B cell (primary cell): ENCODE data around the gene KRT9. TPM values are rescaled to one million over a fixed set of nuclear protein-coding genes. Genes with fewer than 3 reads are reported as not detected.

Source experiments
- ATAC-seq: fragments of 200-7000 bp; cut with Tn5 transposase; one replicate; pipeline ENCODE4 v1.10.0; 2021; ENCODE audit warnings: low read depth, mild to moderate bottlenecking, moderate number of reproducible peaks, moderate library complexity
- CTCF ChIA-PET: fragments of 350-600 bp; sonication (Branson Sonifier 250); formaldehyde crosslinking; loops from one replicate; lab custom pipeline; 2021; ENCODE audit warnings: antibody characterized with exemption, inconsistent platforms; lab: Charles Lee
- POLR2A ChIA-PET: fragments of 350-600 bp; sonication (Branson Sonifier 250); formaldehyde crosslinking; loops from one replicate; lab custom pipeline; 2021; ENCODE audit warnings: antibody characterized with exemption; lab: Charles Lee
- DNase-seq: peaks from one replicate; pipeline ENCODE4 v3.0.0; 2013
- H2AFZ ChIP-seq: 2 replicates; pipeline ENCODE4 v1.6.1; 2012; ENCODE audit warnings: mild to moderate bottlenecking, low read depth, low read length; ENCODE audit not compliant: insufficient read depth, poor library complexity, severe bottlenecking
- H3K27ac ChIP-seq, 2 donors: 1 replicate in 1 of 2; 2 replicates in 1 of 2; pipeline ENCODE4 v1.5.1; 2012 to 2013; ENCODE audit warnings: low read length in 2 of 2, mild to moderate bottlenecking in 2 of 2, moderate library complexity in 1 of 2
- H3K27me3 ChIP-seq, 4 experiments: fragments of 200-600 bp in 1 of 4; sonication (generic) in 1 of 4; replicated peaks in 1 of 4; 1 replicate in 2 of 4; 2 replicates in 2 of 4; pipeline versions ENCODE4 v1.6.1 to v1.7.0; 2013 to 2016; ENCODE audit warnings: low read length in 3 of 4, mild to moderate bottlenecking in 2 of 4, mixed read lengths in 1 of 4, moderate library complexity in 1 of 4; ENCODE audit not compliant: insufficient read depth in 4 of 4, control insufficient read depth in 3 of 4; ENCODE audit errors: control extremely low read depth in 1 of 4
- H3K36me3 ChIP-seq, 2 experiments: replicated peaks in 1 of 2; 1 replicate in 1 of 2; 2 replicates in 1 of 2; pipeline versions ENCODE4 v1.6.1 to v1.7.1; 2013; ENCODE audit warnings: low read length in 1 of 2; ENCODE audit not compliant: insufficient read depth in 2 of 2, control insufficient read depth in 1 of 2; ENCODE audit errors: control extremely low read depth in 1 of 2, extremely low read depth in 1 of 2
- H3K4me1 ChIP-seq, 2 donors: fragments of 200-600 bp in 1 of 2; sonication (generic) in 1 of 2; 1 replicate in 1 of 2; 2 replicates in 1 of 2; pipeline versions ENCODE4 v1.5.1 to v1.6.1; 2013 to 2017; ENCODE audit warnings: low read length in 2 of 2; ENCODE audit not compliant: control insufficient read depth in 2 of 2, insufficient read depth in 2 of 2
- H3K4me2 ChIP-seq: replicated peaks from 2 replicates; pipeline ENCODE3; 2012; ENCODE audit warnings: mild to moderate bottlenecking, low read depth, low read length; ENCODE audit not compliant: poor library complexity, severe bottlenecking
- H3K4me3 ChIP-seq, 5 experiments: fragments of 200-600 bp in 1 of 5; sonication (generic) in 1 of 5; 1 replicate in 3 of 5; 2 replicates in 2 of 5; pipeline versions ENCODE4 v1.5.1 to v1.7.0; 2011 to 2016; ENCODE audit warnings: low read length in 4 of 5, mild to moderate bottlenecking in 4 of 5, low read depth in 2 of 5, control low read depth in 1 of 5, moderate library complexity in 1 of 5; ENCODE audit not compliant: insufficient read depth in 1 of 5; ENCODE audit errors: control extremely low read depth in 1 of 5, extremely low read depth in 1 of 5
- H3K79me2 ChIP-seq: fragments of 200-600 bp; sonication (generic); one replicate; pipeline ENCODE4 v1.6.0; 2016; ENCODE audit warnings: low read length; ENCODE audit not compliant: control insufficient read depth, insufficient read depth
- H3K9ac ChIP-seq: fragments of 200-600 bp; sonication (generic); 2 replicates; pipeline ENCODE4 v1.6.1; 2017; ENCODE audit warnings: mild to moderate bottlenecking, low read length, moderate library complexity
- H3K9me3 ChIP-seq, 3 donors: one replicate each; pipeline versions ENCODE4 v1.6.1 to v1.7.1; 2013; ENCODE audit warnings: low read length in 2 of 3; ENCODE audit not compliant: control insufficient read depth in 2 of 3, insufficient read depth in 1 of 3; ENCODE audit errors: control extremely low read depth in 1 of 3
- H4K20me1 ChIP-seq: 2 replicates; pipeline ENCODE4 v1.6.0; 2012; ENCODE audit warnings: mild to moderate bottlenecking, low read length; ENCODE audit not compliant: insufficient read depth, control insufficient read depth, poor library complexity, severe bottlenecking
- H3K27ac Mint-ChIP-seq: one replicate; pipeline ENCODE4 v1.8.0; 2021; ENCODE audit warnings: mixed read lengths
- H3K27me3 Mint-ChIP-seq: one replicate; pipeline ENCODE4 v1.8.0; 2021; ENCODE audit warnings: mixed read lengths
- H3K4me1 Mint-ChIP-seq: one replicate; pipeline ENCODE4 v1.8.0; 2021; ENCODE audit warnings: mixed read lengths
- H3K4me3 Mint-ChIP-seq: one replicate; pipeline ENCODE4 v1.8.0; 2021; ENCODE audit warnings: mixed read lengths
- H3K9me3 Mint-ChIP-seq: one replicate; pipeline ENCODE4 v1.8.0; 2022; ENCODE audit warnings: mixed read lengths; ENCODE audit not compliant: insufficient read depth
- EZH2 ChIP-seq: IDR thresholded peaks from 2 replicates; pipeline ENCODE4 v1.6.1; 2012; ENCODE audit warnings: borderline replicate concordance, low read depth, mild to moderate bottlenecking, moderate library complexity, low read length; ENCODE audit not compliant: insufficient read depth, poor library complexity, severe bottlenecking
- WGBS: methylation state at CpG from one replicate; pipeline ENCODE4 v1.1.5; 2013; ENCODE audit warnings: missing lambda C conversion rate; ENCODE audit not compliant: insufficient coverage; 5-methylcytosine and 5-hydroxymethylcytosine counted together
- intact Hi-C: fragments of 100-400 bp; cut with micrococcal nuclease; formaldehyde crosslinking; loops from one replicate; pipeline ENCODE4 v1.10.0; 2022
- polyA plus RNA-seq: library from polyadenylated mRNA; depleted of rRNA; stranded (reverse); fragments of >200 nt; gene quantifications from 2 replicates; pipeline ENCODE4 v1.2.3, GENCODE V29; 2012
- total RNA-seq, 2 donors: library from RNA; stranded (reverse); fragments of 120-200 nt in 1 of 2; gene quantifications; 1 replicate in 1 of 2; 2 replicates in 1 of 2; pipeline versions ENCODE4 v1.2.3 to v1.2.4, GENCODE V29; 2013 to 2022
- TF ChIP-seq, protein P1 (sequence below): fragments of 200-600 bp; IDR thresholded peaks from one replicate; pipeline ENCODE4 v1.8.0; 2022; ENCODE audit warnings: antibody characterized with exemption, mild to moderate bottlenecking

Gene KRT9
- total and polyA plus RNA-seq, 2 donors (not counting 1 experiment from before 2014, with no cell fraction given), result not detected

DNA sequence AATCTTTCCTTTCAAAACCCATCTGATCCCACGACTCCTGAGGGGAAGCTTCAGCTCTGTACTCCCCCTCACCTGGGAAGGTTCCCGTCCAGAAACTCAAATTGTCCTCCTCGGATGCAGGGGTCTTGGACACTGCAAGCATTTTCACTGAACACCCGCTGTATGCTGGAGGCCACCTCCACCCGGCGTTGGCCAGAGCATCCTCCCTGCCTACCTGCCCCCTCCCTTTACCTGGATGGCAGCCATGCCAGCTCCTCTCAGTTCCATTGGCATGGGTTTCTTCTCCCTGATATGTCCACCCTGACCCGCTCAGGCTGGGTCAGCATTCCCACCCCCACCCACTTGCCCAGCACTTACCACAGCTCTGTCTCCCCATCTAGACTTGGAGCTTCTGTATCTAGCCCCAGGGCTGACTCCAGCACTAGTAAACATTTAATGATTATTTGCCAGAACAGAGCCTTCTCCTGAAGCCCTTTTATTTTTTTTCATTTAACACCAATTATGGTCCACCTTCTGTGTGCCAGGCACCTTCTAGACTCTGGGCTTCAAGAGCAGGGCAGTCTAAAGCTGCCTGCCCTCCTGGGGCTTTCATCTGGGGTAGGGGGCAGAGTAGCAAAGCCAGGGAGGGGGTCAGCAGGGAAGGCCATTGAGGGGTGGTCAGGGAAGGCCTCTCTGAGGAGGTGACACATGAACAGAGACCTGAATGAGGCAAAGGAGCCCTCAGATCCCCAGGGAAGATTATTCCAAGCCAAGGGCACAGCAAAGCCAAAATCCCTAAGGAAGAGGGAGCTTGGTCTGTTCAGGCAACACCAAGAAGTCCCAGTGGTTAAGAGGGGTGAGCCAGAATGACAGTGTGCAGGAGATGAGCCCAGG is 34.9 kb downstream of the KRT9 start:
- Histone ChIP-seq H4K20me1 (no peaks in the 10 kb centered on the region), H3K36me3 (no peaks in the 10 kb centered on the region), H3K79me2 (no peaks in the 10 kb centered on the region), H3K9me3 (no peaks in the 10 kb centered on the region), H3K4me1 (no peaks in the 10 kb centered on the region), H3K27ac (no peak overlapping the region), H2AFZ (no peak overlapping the region), H3K4me2 (no peak overlapping the region), H3K27me3 (peaks cover 0 to 12% (median 1%) of the 10 kb centered on the region in 4 experiments), H3K9ac (no peak overlapping the region), H3K4me3 (no peak overlapping the region)
- no peak for DNase-seq
- CTCF ChIA-PET, result no interaction called here
- WGBS, result 90% methylated on average over 7 of the region's 7 CpGs
- peaks cover 50% of the 10 kb centered on the region for H3K27me3 Mint-ChIP-seq
- H3K27ac Mint-ChIP-seq, result no peak overlapping the region
- H3K4me3 Mint-ChIP-seq, result no peak overlapping the region
- TF ChIP-seq, protein P1, sequence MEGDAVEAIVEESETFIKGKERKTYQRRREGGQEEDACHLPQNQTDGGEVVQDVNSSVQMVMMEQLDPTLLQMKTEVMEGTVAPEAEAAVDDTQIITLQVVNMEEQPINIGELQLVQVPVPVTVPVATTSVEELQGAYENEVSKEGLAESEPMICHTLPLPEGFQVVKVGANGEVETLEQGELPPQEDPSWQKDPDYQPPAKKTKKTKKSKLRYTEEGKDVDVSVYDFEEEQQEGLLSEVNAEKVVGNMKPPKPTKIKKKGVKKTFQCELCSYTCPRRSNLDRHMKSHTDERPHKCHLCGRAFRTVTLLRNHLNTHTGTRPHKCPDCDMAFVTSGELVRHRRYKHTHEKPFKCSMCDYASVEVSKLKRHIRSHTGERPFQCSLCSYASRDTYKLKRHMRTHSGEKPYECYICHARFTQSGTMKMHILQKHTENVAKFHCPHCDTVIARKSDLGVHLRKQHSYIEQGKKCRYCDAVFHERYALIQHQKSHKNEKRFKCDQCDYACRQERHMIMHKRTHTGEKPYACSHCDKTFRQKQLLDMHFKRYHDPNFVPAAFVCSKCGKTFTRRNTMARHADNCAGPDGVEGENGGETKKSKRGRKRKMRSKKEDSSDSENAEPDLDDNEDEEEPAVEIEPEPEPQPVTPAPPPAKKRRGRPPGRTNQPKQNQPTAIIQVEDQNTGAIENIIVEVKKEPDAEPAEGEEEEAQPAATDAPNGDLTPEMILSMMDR, result no peak
- no peak for TF ChIP-seq EZH2
- no peak for ATAC-seq
- POLR2A ChIA-PET, result no interaction called here
- H3K9me3 Mint-ChIP-seq, result no peaks in the 10 kb centered on the region
- H3K4me1 Mint-ChIP-seq, result no peaks in the 10 kb centered on the region
- intact Hi-C loops, result no loop called here

DNA sequence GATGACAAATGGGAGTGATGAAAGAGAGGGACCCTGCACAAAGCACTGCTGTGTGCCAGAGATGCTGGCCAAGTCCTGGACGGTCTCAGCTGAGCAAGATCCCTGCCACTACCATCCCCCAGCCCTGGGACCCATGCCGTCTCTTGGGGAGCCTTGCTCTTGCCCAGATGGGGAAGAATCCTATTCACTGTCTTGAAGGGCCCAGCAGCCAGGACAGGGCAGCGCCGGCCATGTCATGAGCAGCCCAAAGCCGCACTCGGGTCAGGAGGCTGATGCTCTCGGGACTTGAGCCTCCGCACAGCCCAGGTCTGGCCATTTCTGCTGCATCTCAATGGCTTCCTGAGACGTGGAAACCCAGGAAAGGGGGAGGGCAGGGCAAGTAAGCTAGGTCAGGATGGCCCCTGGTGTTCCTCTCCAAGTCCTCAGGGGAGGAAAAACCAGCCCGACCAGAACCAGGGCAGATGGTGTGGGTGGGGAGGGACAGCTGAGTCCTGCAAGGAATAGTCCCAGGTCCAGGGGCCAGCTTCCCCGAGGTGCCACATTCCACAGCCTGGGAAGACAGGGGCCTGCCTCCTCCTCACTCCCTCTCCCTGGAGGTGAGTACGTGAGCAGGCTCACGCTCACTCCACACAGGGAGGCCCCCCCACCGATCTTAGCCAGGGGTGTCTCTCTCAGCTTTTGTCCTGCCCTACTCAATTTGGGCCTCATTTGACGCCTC is 35.9 kb downstream of the KRT9 start:
- ATAC-seq (no peak), DNase-seq (no peak)
- peaks cover 59% of the 10 kb centered on the region for H3K27me3 Mint-ChIP-seq
- H3K27me3 ChIP-seq, result peaks cover 0 to 15% (median 3%) of the 10 kb centered on the region in 4 experiments
- no peaks in the 10 kb centered on the region for H4K20me1 ChIP-seq
- POLR2A ChIA-PET, result no interaction called here
- CTCF ChIA-PET, result no interaction called here
- no peaks in the 10 kb centered on the region for H3K36me3 ChIP-seq
- H3K27ac Mint-ChIP-seq, result no peak overlapping the region
- intact Hi-C loops, result no loop called here
- no peaks in the 10 kb centered on the region for H3K4me1 Mint-ChIP-seq
- H3K4me3 Mint-ChIP-seq, result no peak overlapping the region
- no peak overlapping the region for H3K4me2 ChIP-seq
- H2AFZ ChIP-seq, result no peak overlapping the region
- H3K79me2 ChIP-seq, result no peaks in the 10 kb centered on the region
- no peaks in the 10 kb centered on the region for H3K4me1 ChIP-seq
- H3K4me3 ChIP-seq, result no peak overlapping the region
- WGBS, result 70% methylated on average over 14 of the region's 15 CpGs
- no peak overlapping the region for H3K27ac ChIP-seq
- H3K9me3 Mint-ChIP-seq, result no peaks in the 10 kb centered on the region
- H3K9me3 ChIP-seq, result no peaks in the 10 kb centered on the region
- no peak overlapping the region for H3K9ac ChIP-seq
- no peak for TF ChIP-seq EZH2
- TF ChIP-seq, protein P1, result no peak
